Muscle of leg (tissue), 11 donors: ENCODE results near the gene PBX1. TPM values are rescaled to one million over a fixed set of nuclear protein-coding genes. Genes with fewer than 3 reads are reported as not detected.

Experiments used
- DNase-seq: peaks from one replicate; pipeline ENCODE4 v3.0.0; 2013
- H3K27ac ChIP-seq: one replicate; pipeline ENCODE4 v1.5.1; 2013; ENCODE audit warnings: mild to moderate bottlenecking, low read length, control low read depth
- H3K27me3 ChIP-seq: one replicate; pipeline ENCODE4 v1.6.1; 2013; ENCODE audit warnings: low read length; ENCODE audit not compliant: control insufficient read depth, insufficient read depth
- H3K36me3 ChIP-seq: one replicate; pipeline ENCODE4 v1.6.1; 2013; ENCODE audit warnings: low read length; ENCODE audit not compliant: control insufficient read depth, insufficient read depth
- H3K4me1 ChIP-seq: one replicate; pipeline ENCODE4 v1.6.1; 2013; ENCODE audit warnings: low read length; ENCODE audit not compliant: control insufficient read depth, insufficient read depth
- H3K4me3 ChIP-seq: one replicate; pipeline ENCODE4 v1.5.1; 2013; ENCODE audit warnings: low read length, control low read depth
- H3K9me3 ChIP-seq: replicated peaks from 2 replicates; pipeline ENCODE4 v1.6.1; 2013; ENCODE audit warnings: low read depth, low read length; ENCODE audit not compliant: control insufficient read depth
- WGBS: methylation state at CpG from one replicate; pipeline ENCODE4 v1.1.5; 2013; ENCODE audit warnings: missing lambda C conversion rate; ENCODE audit not compliant: insufficient coverage; 5-methylcytosine and 5-hydroxymethylcytosine counted together
- polyA plus RNA-seq, 8 donors: library from polyadenylated mRNA; unstranded; fragments of 120-200 nt; gene quantifications; one replicate each; pipeline versions ENCODE4 v1.2.1 to v1.2.3, GENCODE V29; 2013; ENCODE audit warnings: inconsistent platforms in 1 of 8, low replicate concordance in 1 of 8; ENCODE audit not compliant: insufficient read length in 8 of 8, insufficient read depth in 1 of 8
- total RNA-seq: library from RNA; stranded (reverse); fragments of 120-200 nt; gene quantifications from one replicate; pipeline ENCODE4 v1.2.4, GENCODE V29; 2013

The PBX1 gene
- total and polyA plus RNA-seq, 9 donors = 42.6 to 66.9 (median 53.2) TPM

- Histone ChIP-seq H3K4me1 (peaks cover 3% of the 10 kb centered on the region), H3K27me3 (no peaks in the 10 kb centered on the region), H3K4me3 (no peak overlapping the region), H3K9me3 (no peaks in the 10 kb centered on the region), H3K27ac (no peak overlapping the region), H3K36me3 (no peaks in the 10 kb centered on the region)
- DNase-seq = no peak
- 95% methylated on average over 2 of the region's 5 CpGs for WGBS
These were observed 186.8 kb downstream of the PBX1 start for GRCh38 chr1:164745736-164746135.

GRCh38 chr1:164746632-164747031, 187.6 kb downstream of the PBX1 start:
- H3K27me3 ChIP-seq = no peaks in the 10 kb centered on the region
- no peak for DNase-seq
- H3K36me3 ChIP-seq = no peaks in the 10 kb centered on the region
- WGBS = 100% methylated on average over 1 of the region's 5 CpGs
- no peaks in the 10 kb centered on the region for H3K9me3 ChIP-seq
- H3K27ac ChIP-seq = no peak overlapping the region
- H3K4me1 ChIP-seq = peaks cover 3% of the 10 kb centered on the region
- no peak overlapping the region for H3K4me3 ChIP-seq

GRCh38 chr1:164748253-164748899, 189.4 kb downstream of the PBX1 start:
- H3K4me1 ChIP-seq = peaks cover 3% of the 10 kb centered on the region
- H3K4me3 ChIP-seq = no peak overlapping the region
- H3K36me3 ChIP-seq = no peaks in the 10 kb centered on the region
- peak; percentile 87 for DNase-seq
- no peaks in the 10 kb centered on the region for H3K9me3 ChIP-seq
- H3K27ac ChIP-seq = peak overlapping the region; percentile 62
- 46% methylated on average over 2 of the region's 10 CpGs for WGBS
- H3K27me3 ChIP-seq = no peaks in the 10 kb centered on the region

- H3K36me3 ChIP-seq = no peaks in the 10 kb centered on the region
- peaks cover 16% of the 10 kb centered on the region for H3K4me1 ChIP-seq
- WGBS = 73% methylated on average over 9 of the region's 11 CpGs
- no peak overlapping the region for H3K4me3 ChIP-seq
- no peaks in the 10 kb centered on the region for H3K27me3 ChIP-seq
- H3K9me3 ChIP-seq = no peaks in the 10 kb centered on the region
- DNase-seq = no peak
- H3K27ac ChIP-seq = no peak overlapping the region
These were observed 194.6 kb downstream of the PBX1 start for GRCh38 chr1:164753521-164754077.

- H3K27ac ChIP-seq = no peak overlapping the region
- H3K4me3 ChIP-seq = no peak overlapping the region
- DNase-seq = peak; percentile 69
- WGBS = 50% methylated on average over 5 of the region's 8 CpGs
- H3K36me3 ChIP-seq = no peaks in the 10 kb centered on the region
- no peaks in the 10 kb centered on the region for H3K9me3 ChIP-seq
- no peaks in the 10 kb centered on the region for H3K27me3 ChIP-seq
- peaks cover 15% of the 10 kb centered on the region for H3K4me1 ChIP-seq
These were observed 195.2 kb downstream of the PBX1 start for GRCh38 chr1:164754088-164754600.

- H3K4me3 ChIP-seq = no peak overlapping the region
- no peaks in the 10 kb centered on the region for H3K27me3 ChIP-seq
- peaks cover 25% of the 10 kb centered on the region for H3K4me1 ChIP-seq
- no peak for DNase-seq
- no peaks in the 10 kb centered on the region for H3K36me3 ChIP-seq
- H3K9me3 ChIP-seq = no peaks in the 10 kb centered on the region
- H3K27ac ChIP-seq = no peak overlapping the region
- no CpG with 5 or more reads among the region's 4 CpGs for WGBS
These were observed 196.7 kb downstream of the PBX1 start for GRCh38 chr1:164755690-164756089.

- Histone ChIP-seq H3K4me3 (no peak overlapping the region), H3K36me3 (no peaks in the 10 kb centered on the region), H3K4me1 (peaks cover 25% of the 10 kb centered on the region), H3K9me3 (no peaks in the 10 kb centered on the region), H3K27me3 (no peaks in the 10 kb centered on the region), H3K27ac (no peak overlapping the region)
- DNase-seq = no peak
- WGBS = no CpG with 5 or more reads among the region's 1 CpG
These were observed 197.8 kb downstream of the PBX1 start for GRCh38 chr1:164756741-164757140.

- Histone ChIP-seq H3K36me3 (no peaks in the 10 kb centered on the region), H3K27me3 (no peaks in the 10 kb centered on the region), H3K4me1 (peaks cover 25% of the 10 kb centered on the region), H3K27ac (no peak overlapping the region), H3K4me3 (no peak overlapping the region), H3K9me3 (no peaks in the 10 kb centered on the region)
- no peak for DNase-seq
- no CpG with 5 or more reads among the region's 1 CpG for WGBS
These were observed 198.6 kb downstream of the PBX1 start for GRCh38 chr1:164757625-164758024.

- DNase-seq = no peak
- Histone ChIP-seq H3K27ac (no peak overlapping the region), H3K4me1 (peaks cover 18% of the 10 kb centered on the region), H3K36me3 (no peaks in the 10 kb centered on the region), H3K4me3 (no peak overlapping the region), H3K9me3 (peaks cover 3% of the 10 kb centered on the region), H3K27me3 (no peaks in the 10 kb centered on the region)
- WGBS = 70% methylated on average over 2 of the region's 6 CpGs
These were observed 200.3 kb downstream of the PBX1 start for GRCh38 chr1:164759144-164759920.

GRCh38 chr1:164759979-164760469, 201.0 kb downstream of the PBX1 start:
- no CpG with 5 or more reads among the region's 7 CpGs for WGBS
- DNase-seq = no peak
- no peaks in the 10 kb centered on the region for H3K27me3 ChIP-seq
- H3K27ac ChIP-seq = no peak overlapping the region
- H3K4me3 ChIP-seq = no peak overlapping the region
- H3K36me3 ChIP-seq = no peaks in the 10 kb centered on the region
- H3K9me3 ChIP-seq = peaks cover 3% of the 10 kb centered on the region
- H3K4me1 ChIP-seq = peaks cover 18% of the 10 kb centered on the region
